ENCODE measurements around the gene GDI1. TPM values are rescaled to one million over a fixed set of nuclear protein-coding genes. Genes with fewer than 3 reads are reported as not detected.

The GDI1 gene
- total RNA-seq, 1 donor: 85.9 TPM

DNA sequence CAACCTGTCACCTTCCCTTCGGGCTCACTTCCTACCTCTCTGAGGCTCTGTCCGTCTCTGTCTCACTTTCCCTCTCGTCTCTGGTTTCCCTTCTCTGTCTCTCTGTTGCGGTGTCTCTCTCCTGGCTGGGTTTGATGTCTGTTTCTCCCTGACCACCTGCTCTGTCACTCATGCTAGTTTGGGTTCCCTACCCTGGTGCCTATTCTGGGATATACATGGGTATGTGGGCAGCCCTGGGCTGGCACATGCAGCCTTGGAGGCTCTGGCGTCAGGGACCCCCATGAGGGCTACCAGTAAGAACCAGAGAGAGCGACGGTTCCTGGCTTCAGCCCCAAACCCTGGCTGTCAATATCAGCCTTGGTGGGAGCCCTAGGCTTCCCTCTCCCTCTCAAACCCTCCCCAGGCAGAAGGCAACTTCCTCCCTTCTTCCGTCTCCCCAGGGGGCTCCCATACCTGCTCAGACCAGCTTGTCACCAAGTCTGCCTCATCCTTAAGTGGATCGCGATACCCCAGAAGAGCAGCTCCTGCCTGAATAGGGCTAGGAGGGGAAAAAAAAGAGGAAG lies 28.2 kb upstream of the GDI1 start:
- DNase-seq (ENCODE audit: low read depth in 2 of 3, low spot score in 2 of 3): no peak

DNA sequence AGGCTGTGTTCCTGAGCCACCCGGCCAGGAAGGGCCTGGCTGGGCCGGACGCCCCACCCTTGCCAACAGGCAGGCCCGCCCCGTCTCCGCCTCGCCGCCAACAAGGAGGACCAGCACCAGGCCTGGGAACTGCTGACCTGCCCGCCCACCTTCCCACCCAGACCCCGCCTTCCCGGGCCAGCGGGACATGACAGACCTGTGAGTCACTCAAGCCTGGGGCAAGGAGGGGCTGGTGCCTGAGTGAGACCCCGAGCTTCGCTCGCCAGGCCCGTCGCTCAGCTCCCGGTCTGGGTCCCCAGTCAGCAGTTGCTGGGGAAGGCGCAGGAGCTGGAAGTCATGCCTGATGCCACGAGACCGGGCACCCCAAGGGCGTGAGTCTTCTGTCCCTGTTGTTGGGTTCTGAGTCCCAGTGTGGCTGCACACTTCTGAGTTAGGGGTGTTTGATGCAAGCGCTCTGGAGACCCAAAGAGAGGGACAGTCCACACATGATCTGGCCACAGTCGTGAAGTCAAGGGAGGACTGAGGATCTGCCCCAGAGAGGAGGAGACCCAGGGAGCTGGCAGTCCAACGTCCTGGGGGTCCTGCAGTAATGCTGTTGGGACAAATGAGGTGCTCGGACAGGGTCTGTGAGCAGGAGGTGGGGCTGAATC lies 27.6 kb upstream of the GDI1 start, which contains the start of gene DNASE1L1:
Gene DNASE1L1, minus strand, starts transcription at position 33 of the 650 bp plus-strand sequence. CDS start 3,686 bp downstream, outside the sequence.
- peak in 2 of 3 donors; percentile 76 to 84 for DNase-seq (ENCODE audit: low read depth in 2 of 3, low spot score in 2 of 3)

GRCh38 chrX:154411981-154412340 lies 25.0 kb upstream of the GDI1 start:
- peak in 2 of 3 donors; percentile 50 to 73 for DNase-seq (ENCODE audit: low read depth in 2 of 3, low spot score in 2 of 3)

DNA sequence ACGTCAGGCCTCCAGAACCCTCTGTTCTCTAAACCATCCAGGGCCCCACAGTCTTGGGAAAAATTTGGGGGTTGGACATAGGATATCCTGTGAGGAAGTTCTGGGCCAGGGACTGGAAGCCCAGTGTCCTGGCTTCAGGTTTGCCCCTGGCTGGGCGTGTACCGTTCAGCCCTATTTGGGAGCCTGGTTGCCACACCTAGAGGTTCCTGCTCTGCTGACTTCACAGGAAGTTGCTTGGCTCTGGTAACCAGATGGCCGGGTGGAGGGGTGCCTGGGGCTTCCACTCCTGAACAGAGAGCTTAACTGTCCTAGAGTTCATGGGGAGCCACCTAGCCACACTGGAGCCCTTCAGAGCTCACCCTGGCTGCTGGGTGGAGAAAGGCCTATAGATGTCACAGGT lies 24.5 kb upstream of the GDI1 start:
- DNase-seq (ENCODE audit: low read depth in 2 of 3, low spot score in 2 of 3): peak in 2 of 3 donors; percentile 51 to 76

DNA sequence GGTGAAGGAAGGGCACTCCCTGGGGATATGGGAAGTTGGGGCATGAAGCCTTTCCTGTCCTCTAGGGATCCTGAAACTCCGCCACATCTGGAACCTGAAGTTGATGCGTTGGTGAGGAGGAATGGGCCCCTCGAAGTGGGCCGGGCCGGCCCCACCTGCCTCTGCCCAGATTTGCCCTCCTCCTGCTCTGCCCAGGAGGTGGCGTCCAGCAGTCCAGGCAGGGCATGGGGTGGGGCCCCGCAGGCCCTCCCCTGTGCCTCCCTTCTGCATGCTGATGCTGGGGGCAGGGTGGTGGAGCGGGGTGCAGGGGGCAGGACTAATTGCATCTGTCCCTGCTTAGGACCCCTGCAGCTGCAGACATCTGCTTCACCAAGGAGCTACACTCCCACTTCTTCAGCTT lies 23.8 kb upstream of the GDI1 start:
- DNase-seq (ENCODE audit: low read depth in 2 of 3, low spot score in 2 of 3): no peak

DNA sequence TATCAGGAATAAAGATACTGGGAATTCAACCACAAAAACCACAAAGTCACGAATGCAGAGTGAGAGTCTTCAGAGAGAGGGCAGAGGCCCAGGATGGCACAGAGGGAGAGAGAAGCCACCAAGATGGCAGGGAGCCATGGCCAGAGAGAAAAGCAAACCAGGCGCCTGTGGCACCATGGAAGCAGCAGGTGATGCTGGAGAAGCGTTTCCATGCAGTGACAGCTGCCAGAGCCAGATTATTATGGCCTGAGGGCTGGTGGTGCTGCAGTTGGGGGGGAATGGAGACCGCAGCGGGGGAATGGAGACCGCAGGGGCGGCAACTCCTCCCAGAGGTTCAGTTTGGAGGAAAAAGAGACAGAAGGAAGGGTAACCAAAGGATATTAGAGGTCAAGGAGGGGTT lies 19.8 kb upstream of the GDI1 start:
- DNase-seq (ENCODE audit: low read depth in 2 of 3, low spot score in 2 of 3): no peak

- no peak for DNase-seq (ENCODE audit: low read depth in 2 of 3, low spot score in 2 of 3)
These were observed 17.8 kb upstream of the GDI1 start for GRCh38 chrX:154419189-154419588.

- DNase-seq (ENCODE audit: low read depth in 2 of 3, low spot score in 2 of 3): no peak
These were observed 17.1 kb upstream of the GDI1 start for GRCh38 chrX:154419688-154420401.

DNA sequence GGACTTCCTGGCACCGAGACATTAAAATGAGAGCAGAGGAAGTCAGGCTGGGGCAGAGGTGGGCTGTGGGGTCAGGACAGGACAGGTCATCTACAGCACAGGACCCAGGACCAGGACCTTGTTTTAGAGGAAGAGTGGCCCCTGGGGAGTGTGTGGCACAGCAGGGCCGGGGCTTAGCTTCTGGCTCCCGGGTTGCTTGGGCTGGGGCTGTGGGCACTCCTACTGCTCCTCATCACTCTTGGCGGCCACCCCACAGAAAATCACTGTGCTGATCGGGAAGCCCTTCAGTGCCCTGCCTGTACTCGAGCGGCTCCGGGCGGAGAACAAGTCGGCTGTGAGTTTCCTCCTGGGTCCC lies 16.6 kb upstream of the GDI1 start:
- no peak for DNase-seq (ENCODE audit: low read depth in 2 of 3, low spot score in 2 of 3)

GRCh38 chrX:154426916-154427770 lies 9.8 kb upstream of the GDI1 start:
- peak in 1 of 3 donors; percentile 24 for DNase-seq (ENCODE audit: low read depth in 2 of 3, low spot score in 2 of 3)

DNA sequence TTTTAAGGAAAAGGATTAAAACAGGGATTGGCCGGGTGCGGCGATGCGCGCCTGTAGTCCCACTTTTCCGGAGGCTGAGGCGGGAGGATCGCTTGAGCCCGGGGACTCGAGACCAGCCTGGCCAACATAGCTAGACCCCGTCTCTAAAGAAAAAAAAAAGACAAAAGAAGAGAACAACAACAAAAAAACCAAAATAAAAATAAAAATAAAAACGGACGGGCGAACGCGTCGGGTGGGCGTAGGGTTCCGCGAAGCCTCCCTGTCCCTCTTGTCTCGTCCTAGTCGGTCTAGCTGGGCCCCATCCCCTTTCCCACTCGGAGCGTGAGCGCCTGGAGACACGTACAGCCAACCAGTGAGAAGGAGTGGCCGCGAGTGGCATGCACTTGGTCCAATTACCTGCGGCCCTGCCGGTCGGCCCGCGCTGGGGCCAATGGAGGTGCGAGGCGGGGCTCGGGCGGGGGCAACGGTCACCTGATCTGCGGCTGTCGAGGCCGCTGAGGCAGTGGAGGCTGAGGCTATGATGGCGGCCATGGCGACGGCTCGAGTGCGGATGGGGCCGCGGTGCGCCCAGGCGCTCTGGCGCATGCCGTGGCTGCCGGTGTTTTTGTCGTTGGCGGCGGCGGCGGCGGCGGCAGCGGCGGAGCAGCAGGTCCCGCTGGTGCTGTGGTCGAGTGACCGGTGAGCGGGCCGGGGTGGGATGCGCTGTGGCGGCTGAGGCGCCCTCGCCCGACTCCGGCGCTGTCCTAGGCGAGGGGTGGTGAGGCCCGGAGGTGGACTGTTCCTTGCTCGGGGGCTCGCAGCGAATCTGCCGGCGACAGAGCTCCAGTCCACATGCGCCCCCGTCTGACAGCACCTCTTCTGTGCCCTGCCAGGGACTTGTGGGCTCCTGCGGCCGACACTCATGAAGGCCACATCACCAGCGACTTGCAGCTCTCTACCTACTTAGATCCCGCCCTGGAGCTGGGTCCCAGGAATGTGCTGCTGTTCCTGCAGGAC lies 8.5 kb upstream of the GDI1 start, which contains the start of gene ATP6AP1:
Gene ATP6AP1, plus strand, starts transcription at position 502 of the 996 bp plus-strand sequence. Its CDS starts 16 bp downstream, at position 518.
- DNase-seq (ENCODE audit: low read depth in 2 of 3, low spot score in 2 of 3): peak; percentile 54 to 91 (median 86)

- DNase-seq (ENCODE audit: low read depth in 2 of 3, low spot score in 2 of 3): no peak
These were observed 7.2 kb upstream of the GDI1 start for GRCh38 chrX:154429711-154430110.

DNA sequence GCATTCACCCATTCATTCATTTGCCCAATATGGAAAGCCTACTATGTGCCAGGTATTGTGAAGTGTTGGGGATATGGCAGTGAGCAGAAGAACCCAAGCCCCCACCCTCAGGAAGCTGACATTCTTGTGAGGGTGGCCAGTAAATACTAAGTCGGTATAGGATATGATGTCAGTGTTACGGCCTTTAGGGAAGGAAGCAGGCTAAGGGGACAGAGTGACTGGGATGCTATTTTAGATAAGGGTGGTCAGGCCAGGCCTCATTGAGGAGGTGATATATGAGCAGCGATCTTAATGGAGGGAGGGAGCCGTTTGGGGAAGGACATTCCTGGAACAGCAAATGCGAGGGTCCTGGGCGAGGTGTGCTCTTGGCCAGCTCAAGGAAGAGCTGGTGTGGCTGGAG lies 6.5 kb upstream of the GDI1 start:
- peak in 1 of 3 donors; percentile 21 for DNase-seq (ENCODE audit: low read depth in 2 of 3, low spot score in 2 of 3)

GRCh38 chrX:154430916-154431315 lies 6.0 kb upstream of the GDI1 start:
- DNase-seq (ENCODE audit: low read depth in 2 of 3, low spot score in 2 of 3): no peak

GRCh38 chrX:154431341-154431740 lies 5.6 kb upstream of the GDI1 start:
- DNase-seq (ENCODE audit: low read depth in 2 of 3, low spot score in 2 of 3): peak in 1 of 3 donors; percentile 12

DNA sequence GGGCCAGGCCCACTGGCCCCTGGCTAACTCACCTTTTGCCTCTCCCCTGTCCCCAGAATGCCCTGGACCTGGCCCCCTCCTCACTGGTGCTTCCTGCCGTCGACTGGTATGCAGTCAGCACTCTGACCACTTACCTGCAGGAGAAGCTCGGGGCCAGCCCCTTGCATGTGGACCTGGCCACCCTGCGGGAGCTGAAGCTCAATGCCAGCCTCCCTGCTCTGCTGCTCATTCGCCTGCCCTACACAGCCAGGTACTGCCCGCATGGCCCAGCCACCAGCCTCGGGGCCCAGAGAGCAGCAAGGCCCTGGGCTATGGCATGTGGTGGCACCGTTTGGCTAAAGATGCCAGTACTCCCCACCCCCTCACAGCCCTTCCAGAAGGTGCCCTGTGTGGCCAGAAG lies 4.7 kb upstream of the GDI1 start:
- DNase-seq (ENCODE audit: low read depth in 2 of 3, low spot score in 2 of 3): no peak

- no peak for DNase-seq (ENCODE audit: low read depth in 2 of 3, low spot score in 2 of 3)
These were observed 3.3 kb upstream of the GDI1 start for GRCh38 chrX:154433605-154434004.

DNA sequence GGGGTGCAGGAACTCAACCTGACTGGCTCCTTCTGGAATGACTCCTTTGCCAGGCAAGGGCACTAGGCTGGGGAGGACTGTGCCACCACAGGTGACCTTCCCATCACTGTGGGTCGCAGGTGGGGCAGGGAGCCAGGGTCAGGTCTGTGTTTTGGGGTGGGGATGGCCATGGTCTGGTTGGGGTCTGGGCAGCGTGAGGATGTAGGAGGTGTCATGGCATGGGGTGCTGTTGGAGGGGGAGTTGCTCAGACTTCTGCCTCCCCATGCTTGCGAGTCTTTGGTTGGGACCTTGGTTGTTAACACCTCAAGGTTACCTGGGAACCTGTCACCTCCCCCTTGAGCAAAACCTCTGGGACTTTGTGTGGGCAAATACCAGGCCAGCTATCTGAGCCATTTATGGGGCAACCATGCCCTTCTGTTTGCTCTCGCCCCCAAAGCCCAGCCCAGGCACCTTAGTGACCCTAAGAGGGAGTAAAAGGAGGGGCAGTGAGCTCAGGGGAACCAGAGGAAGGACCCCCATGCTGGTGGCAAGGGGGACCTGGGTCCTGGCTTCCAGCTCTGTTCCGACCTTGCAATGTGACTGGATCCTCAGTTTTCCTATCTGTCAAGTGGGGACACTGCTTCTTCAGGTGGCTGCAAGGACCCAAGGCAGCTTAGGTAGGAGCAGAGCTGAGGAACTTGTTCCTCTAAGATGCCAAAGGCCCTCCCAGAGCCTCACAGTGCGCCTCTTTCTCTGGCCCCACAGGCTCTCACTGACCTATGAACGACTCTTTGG lies 2.4 kb upstream of the GDI1 start:
- DNase-seq (ENCODE audit: low read depth in 2 of 3, low spot score in 2 of 3): no peak

DNA sequence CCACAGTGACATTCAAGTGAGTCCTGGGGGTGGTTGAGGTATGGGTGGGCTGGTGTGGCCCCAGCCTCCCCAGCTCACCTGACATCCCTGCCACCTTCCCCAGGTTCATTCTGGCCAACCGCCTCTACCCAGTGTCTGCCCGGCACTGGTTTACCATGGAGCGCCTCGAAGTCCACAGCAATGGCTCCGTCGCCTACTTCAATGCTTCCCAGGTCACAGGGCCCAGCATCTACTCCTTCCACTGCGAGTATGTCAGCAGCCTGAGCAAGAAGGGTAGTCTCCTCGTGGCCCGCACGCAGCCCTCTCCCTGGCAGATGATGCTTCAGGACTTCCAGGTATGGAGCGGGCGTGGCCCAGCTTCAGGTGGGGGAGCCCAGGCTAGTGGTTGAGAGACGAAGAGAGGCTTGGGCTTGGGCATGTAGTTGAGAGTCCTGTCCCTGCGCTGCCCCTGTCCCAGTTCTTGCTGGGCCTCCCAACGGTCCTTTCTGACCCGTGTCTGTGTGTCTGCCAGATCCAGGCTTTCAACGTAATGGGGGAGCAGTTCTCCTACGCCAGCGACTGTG lies 1.7 kb upstream of the GDI1 start:
- DNase-seq (ENCODE audit: low read depth in 2 of 3, low spot score in 2 of 3): no peak

Measured in hematopoietic multipotent progenitor cell (in vitro differentiated cells).